T-cell (primary cell): ENCODE measurements around the gene ENDOV. TPM values are rescaled to one million over a fixed set of nuclear protein-coding genes. Genes with fewer than 3 reads are reported as not detected.

Experiments
- ATAC-seq, 4 experiments: fragments of 200-7000 bp in 3 of 4; fragments of 150-1000 bp in 1 of 4; cut with Tn5 transposase; replicated peaks in 1 of 4; 1 replicate in 3 of 4; 2 replicates in 1 of 4; pipeline ENCODE4 v1.10.0; 2021; ENCODE audit warnings: moderate library complexity in 3 of 4, mild to moderate bottlenecking in 2 of 4, moderate number of reproducible peaks in 1 of 4
- CTCF ChIA-PET, 2 donors: fragments of 300-600 bp; sonication (Branson Sonifier 250); formaldehyde crosslinking; loops; one replicate each; lab custom pipeline; 2022; ENCODE audit warnings: antibody characterized with exemption in 2 of 2; lab: Charles Lee
- POLR2A ChIA-PET, 2 donors: fragments of 300-600 bp; sonication (Branson Sonifier 250); formaldehyde crosslinking; loops; one replicate each; lab custom pipeline; 2022; ENCODE audit warnings: antibody characterized with exemption in 2 of 2; lab: Charles Lee
- DNase-seq, 35 experiments: peaks; one replicate each; pipeline versions ENCODE4 v3.0.0 to v3.0.0-alpha.2; 2013 to 2023
- H3K27ac ChIP-seq: one replicate; pipeline ENCODE4 v1.5.1; 2013; ENCODE audit warnings: low read length
- H3K27me3 ChIP-seq, 2 experiments: replicated peaks in 1 of 2; 1 replicate in 1 of 2; 2 replicates in 1 of 2; pipeline versions ENCODE4 v1.6.1 to v1.7.0; 2013; ENCODE audit warnings: low read length in 1 of 2, mixed read lengths in 1 of 2; ENCODE audit not compliant: control insufficient read depth in 2 of 2, insufficient read depth in 2 of 2; ENCODE audit errors: extremely low read depth in 1 of 2
- H3K36me3 ChIP-seq, 2 donors: 1 replicate in 1 of 2; 2 replicates in 1 of 2; pipeline versions ENCODE4 v1.6.1 to v1.7.0; 2013; ENCODE audit warnings: low read length in 1 of 2; ENCODE audit not compliant: control insufficient read depth in 2 of 2, insufficient read depth in 1 of 2; ENCODE audit errors: extremely low read depth in 1 of 2
- H3K4me1 ChIP-seq, 2 experiments: 1 replicate in 1 of 2; 2 replicates in 1 of 2; pipeline versions ENCODE4 v1.6.1 to v1.7.0; 2013; ENCODE audit warnings: low read length in 2 of 2, mixed read lengths in 1 of 2; ENCODE audit not compliant: insufficient read depth in 2 of 2, control insufficient read depth in 1 of 2; ENCODE audit errors: extremely low read depth in 1 of 2
- H3K4me3 ChIP-seq, 2 donors: 1 replicate in 1 of 2; 2 replicates in 1 of 2; pipeline versions ENCODE4 v1.5.1 to v1.7.0; 2013; ENCODE audit warnings: mild to moderate bottlenecking in 2 of 2, low read length in 1 of 2, moderate library complexity in 1 of 2; ENCODE audit not compliant: control insufficient read depth in 1 of 2; ENCODE audit errors: extremely low read depth in 1 of 2
- H3K9me3 ChIP-seq: 2 replicates; pipeline ENCODE4 v1.7.0; 2013
- H3K27ac Mint-ChIP-seq, 2 donors: one replicate each; pipeline ENCODE4 v1.8.0; 2020 to 2021; ENCODE audit warnings: mild to moderate bottlenecking in 2 of 2, mixed read lengths in 2 of 2
- H3K27me3 Mint-ChIP-seq, 2 donors: one replicate each; pipeline ENCODE4 v1.8.0; 2021 to 2022; ENCODE audit warnings: mixed read lengths in 2 of 2
- H3K36me3 Mint-ChIP-seq: one replicate; pipeline ENCODE4 v1.8.0; 2021; ENCODE audit warnings: mixed read lengths
- H3K4me1 Mint-ChIP-seq, 3 donors: one replicate each; pipeline ENCODE4 v1.8.0; 2020 to 2022; ENCODE audit warnings: mixed read lengths in 3 of 3, mild to moderate bottlenecking in 1 of 3
- H3K4me3 Mint-ChIP-seq, 3 donors: one replicate each; pipeline ENCODE4 v1.8.0; 2020 to 2022; ENCODE audit warnings: mild to moderate bottlenecking in 3 of 3, mixed read lengths in 3 of 3, moderate library complexity in 3 of 3
- H3K9me3 Mint-ChIP-seq, 3 donors: one replicate each; pipeline ENCODE4 v1.8.0; 2020 to 2022; ENCODE audit warnings: mixed read lengths in 3 of 3
- WGBS: methylation state at CpG from one replicate; pipeline ENCODE4 v1.1.5; 2013; ENCODE audit warnings: missing lambda C conversion rate; ENCODE audit not compliant: insufficient coverage; 5-methylcytosine and 5-hydroxymethylcytosine counted together
- total RNA-seq, 35 experiments: library from RNA in 6 of 35; stranded (reverse) in 6 of 35; fragments of 120-200 nt in 1 of 35; gene quantifications; one replicate each; pipeline versions ENCODE4 v1.2.1 to v1.2.4 and lab custom pipeline; 2013 to 2026

ENDOV gene
- total RNA-seq, 5 donors from 2014 or later (not counting 1 experiment from before 2014, with no cell fraction given) = 17.1 to 22.2 (median 21.1) TPM

GRCh38 chr17:80374039-80374731 lies 40.8 kb upstream of the ENDOV start:
- Histone ChIP-seq H3K4me3 (no peak overlapping the region), H3K27me3 (no peaks in the 10 kb centered on the region), H3K27ac (no peak overlapping the region), H3K36me3 (peaks cover 22 to 97% of the 10 kb centered on the region in 2 donors), H3K9me3 (no peaks in the 10 kb centered on the region), H3K4me1 (no peaks in the 10 kb centered on the region)
- Mint-ChIP-seq H3K9me3 (no peaks in the 10 kb centered on the region), H3K36me3 (peaks cover 69% of the 10 kb centered on the region), H3K4me1 (no peaks in the 10 kb centered on the region), H3K27me3 (no peaks in the 10 kb centered on the region), H3K27ac (no peak overlapping the region), H3K4me3 (no peak overlapping the region)
- no peak for ATAC-seq
- 97% methylated on average over 20 of the region's 22 CpGs for WGBS
- POLR2A ChIA-PET = interaction anchor here in 1 of 2 donors (0.6 kb wide), 2 partner anchors 191 to 849 kb away, joined by 3 read pairs; no protein-coding TSS in a partner anchor
- CTCF ChIA-PET = interaction anchor here in 1 of 2 donors (0.7 kb wide), 1 partner anchor 246 kb away, joined by 3 read pairs; no protein-coding TSS in a partner anchor
- DNase-seq = no peak

GRCh38 chr17:80374732-80375585 lies 40.0 kb upstream of the ENDOV start:
- peaks cover 22 to 97% of the 10 kb centered on the region in 2 donors for H3K36me3 ChIP-seq
- DNase-seq = no peak
- no peaks in the 10 kb centered on the region for H3K4me1 Mint-ChIP-seq
- no peaks in the 10 kb centered on the region for H3K4me1 ChIP-seq
- no peaks in the 10 kb centered on the region for H3K9me3 ChIP-seq
- H3K27ac Mint-ChIP-seq = no peak overlapping the region
- H3K4me3 Mint-ChIP-seq = no peak overlapping the region
- H3K27me3 ChIP-seq = no peaks in the 10 kb centered on the region
- ChIA-PET POLR2A (interaction anchor here (0.6 to 0.7 kb wide), 2 partner anchors 31 to 190 kb away, joined by 3 to 5 read pairs; no protein-coding TSS in a partner anchor), CTCF (no interaction called here)
- no peak for ATAC-seq
- no peak overlapping the region for H3K4me3 ChIP-seq
- no peaks in the 10 kb centered on the region for H3K9me3 Mint-ChIP-seq
- peaks cover 70% of the 10 kb centered on the region for H3K36me3 Mint-ChIP-seq
- 93% methylated on average over 13 of the region's 14 CpGs for WGBS
- H3K27me3 Mint-ChIP-seq = no peaks in the 10 kb centered on the region
- H3K27ac ChIP-seq = no peak overlapping the region

DNA sequence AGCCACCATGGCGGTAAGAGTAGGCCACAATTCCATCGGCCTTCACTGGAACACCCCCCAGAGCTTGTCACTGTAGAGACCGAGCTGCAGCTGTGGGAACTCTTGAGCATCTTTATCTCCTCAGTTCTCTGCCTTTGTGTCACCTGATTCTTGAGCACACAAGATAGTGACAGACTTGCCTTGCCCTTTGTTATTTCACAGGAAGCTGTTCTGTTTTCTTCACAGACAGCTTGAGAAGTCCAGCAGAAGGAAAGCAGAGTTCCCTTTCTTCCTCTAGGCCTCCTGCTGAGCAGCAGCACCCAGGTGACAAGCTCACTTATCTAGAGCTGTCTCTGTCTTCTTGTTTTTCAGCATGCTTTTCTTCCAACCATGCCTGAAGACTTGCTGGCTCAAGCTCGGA lies 38.4 kb upstream of the ENDOV start:
- H3K27me3 Mint-ChIP-seq = no peaks in the 10 kb centered on the region
- no peak for ATAC-seq
- CTCF ChIA-PET = no interaction called here

DNA sequence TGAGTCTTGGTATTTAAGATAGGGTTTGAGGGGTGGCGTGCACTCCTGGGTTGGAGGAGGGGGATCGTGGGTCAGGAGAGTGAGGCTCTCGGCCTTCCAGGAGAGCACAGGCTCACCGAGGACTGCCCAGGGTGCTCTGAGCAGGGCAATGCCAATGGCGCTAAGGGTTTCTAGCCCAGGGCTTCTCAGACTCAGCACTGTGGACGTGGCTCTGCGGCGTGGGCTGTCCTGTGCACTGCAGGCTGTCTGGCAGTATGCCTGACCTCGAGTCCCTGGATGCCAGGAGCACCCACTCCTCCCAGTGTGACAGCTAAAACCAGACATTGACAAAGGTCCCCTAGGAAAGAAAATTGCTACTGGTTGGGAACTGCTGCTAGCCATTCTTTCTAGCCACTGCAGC lies 37.2 kb upstream of the ENDOV start:
- Histone ChIP-seq H3K27me3 (no peaks in the 10 kb centered on the region), H3K4me1 (no peaks in the 10 kb centered on the region), H3K9me3 (no peaks in the 10 kb centered on the region), H3K27ac (no peak overlapping the region), H3K4me3 (no peak overlapping the region), H3K36me3 (peaks cover 32 to 97% of the 10 kb centered on the region in 2 donors)
- no peak for ATAC-seq
- POLR2A ChIA-PET = no interaction called here
- no peak for DNase-seq
- Mint-ChIP-seq H3K36me3 (peaks cover 79% of the 10 kb centered on the region), H3K4me1 (no peaks in the 10 kb centered on the region), H3K27ac (no peak overlapping the region), H3K9me3 (no peaks in the 10 kb centered on the region), H3K4me3 (no peak overlapping the region), H3K27me3 (no peaks in the 10 kb centered on the region)
- WGBS = 96% methylated on average over 9 of the region's 9 CpGs
- CTCF ChIA-PET = no interaction called here

More for the DNA sequence above, 38.4 kb upstream of the ENDOV start:
- H3K4me1 ChIP-seq = no peaks in the 10 kb centered on the region
- no peak overlapping the region for H3K4me3 ChIP-seq
- DNase-seq = no peak
- H3K4me1 Mint-ChIP-seq = no peaks in the 10 kb centered on the region
- H3K36me3 Mint-ChIP-seq = peaks cover 78% of the 10 kb centered on the region
- POLR2A ChIA-PET = no interaction called here
- no peaks in the 10 kb centered on the region for H3K9me3 Mint-ChIP-seq
- no peak overlapping the region for H3K4me3 Mint-ChIP-seq
- peak overlapping the region in 1 of 2 donors; percentile 6 for H3K27ac Mint-ChIP-seq
- H3K27ac ChIP-seq = no peak overlapping the region
- no peaks in the 10 kb centered on the region for H3K27me3 ChIP-seq
- peaks cover 32 to 97% of the 10 kb centered on the region in 2 donors for H3K36me3 ChIP-seq
- H3K9me3 ChIP-seq = no peaks in the 10 kb centered on the region
- WGBS = 100% methylated on average over 4 of the region's 4 CpGs

DNA sequence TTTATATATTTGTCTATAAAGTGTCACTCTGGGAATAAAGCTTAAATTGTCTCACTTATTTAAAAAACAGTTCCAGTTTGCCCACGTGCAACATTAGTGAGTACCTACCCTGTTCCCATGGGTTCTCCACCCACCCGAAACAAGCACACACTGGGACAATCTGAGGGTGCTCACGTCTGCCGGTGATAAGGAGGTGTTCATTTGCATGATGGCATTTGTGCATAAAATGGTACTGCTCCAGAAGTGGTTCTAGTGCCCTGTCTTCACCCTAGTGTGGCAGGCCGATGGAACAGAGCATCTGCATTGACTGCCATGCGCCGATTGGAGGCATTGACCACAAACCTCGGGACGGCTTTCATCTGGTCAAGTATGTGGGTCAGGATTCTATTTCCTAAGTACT lies 35.6 kb upstream of the ENDOV start:
- H3K4me1 ChIP-seq = no peaks in the 10 kb centered on the region
- no peaks in the 10 kb centered on the region for H3K9me3 ChIP-seq
- no peak overlapping the region for H3K4me3 Mint-ChIP-seq
- ChIA-PET CTCF (no interaction called here), POLR2A (no interaction called here)
- DNase-seq = no peak
- peaks cover 84% of the 10 kb centered on the region for H3K36me3 Mint-ChIP-seq
- no peaks in the 10 kb centered on the region for H3K27me3 Mint-ChIP-seq
- no peak overlapping the region for H3K4me3 ChIP-seq
- no peaks in the 10 kb centered on the region for H3K27me3 ChIP-seq
- peaks cover 30 to 97% of the 10 kb centered on the region in 2 donors for H3K36me3 ChIP-seq
- ATAC-seq = no peak
- H3K4me1 Mint-ChIP-seq = peaks cover 0 to 4% (median 3%) of the 10 kb centered on the region in 3 donors
- H3K9me3 Mint-ChIP-seq = no peaks in the 10 kb centered on the region
- 94% methylated on average over 3 of the region's 9 CpGs for WGBS
- no peak overlapping the region for H3K27ac ChIP-seq
- H3K27ac Mint-ChIP-seq = no peak overlapping the region

DNA sequence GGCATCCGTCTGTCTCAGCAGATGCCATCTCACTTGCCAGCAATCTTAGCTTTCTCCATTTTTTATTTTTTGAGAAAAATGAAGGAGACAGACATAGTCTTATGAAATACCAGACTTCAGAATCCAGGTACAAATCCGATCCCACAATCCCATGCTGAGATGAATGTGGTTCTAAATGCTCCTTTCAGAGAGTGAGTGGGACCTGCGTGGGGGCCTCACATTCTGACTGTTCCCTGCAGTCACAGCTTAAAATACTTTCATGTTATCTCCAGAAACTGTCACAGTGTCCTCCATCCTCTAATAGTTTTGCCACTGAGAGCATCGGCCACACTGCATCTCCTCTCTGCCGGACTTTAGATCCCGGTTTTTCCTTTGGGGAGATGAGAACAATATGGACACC lies 34.9 kb upstream of the ENDOV start:
- 100% methylated on average over 4 of the region's 6 CpGs for WGBS
- no peaks in the 10 kb centered on the region for H3K27me3 Mint-ChIP-seq
- DNase-seq = no peak
- Histone ChIP-seq H3K36me3 (peaks cover 33 to 97% of the 10 kb centered on the region in 2 donors), H3K9me3 (no peaks in the 10 kb centered on the region), H3K27me3 (no peaks in the 10 kb centered on the region), H3K4me3 (no peak overlapping the region), H3K27ac (no peak overlapping the region), H3K4me1 (peaks cover 0 to 3% of the 10 kb centered on the region in 2 experiments)
- H3K9me3 Mint-ChIP-seq = no peaks in the 10 kb centered on the region
- peaks cover 83% of the 10 kb centered on the region for H3K36me3 Mint-ChIP-seq
- H3K4me1 Mint-ChIP-seq = peaks cover 0 to 4% (median 3%) of the 10 kb centered on the region in 3 donors
- ChIA-PET CTCF (no interaction called here), POLR2A (no interaction called here)
- ATAC-seq = no peak
- H3K4me3 Mint-ChIP-seq = no peak overlapping the region
- H3K27ac Mint-ChIP-seq = no peak overlapping the region
